ENCODE measurements around the gene METTL22.

METTL22 gene

DNA sequence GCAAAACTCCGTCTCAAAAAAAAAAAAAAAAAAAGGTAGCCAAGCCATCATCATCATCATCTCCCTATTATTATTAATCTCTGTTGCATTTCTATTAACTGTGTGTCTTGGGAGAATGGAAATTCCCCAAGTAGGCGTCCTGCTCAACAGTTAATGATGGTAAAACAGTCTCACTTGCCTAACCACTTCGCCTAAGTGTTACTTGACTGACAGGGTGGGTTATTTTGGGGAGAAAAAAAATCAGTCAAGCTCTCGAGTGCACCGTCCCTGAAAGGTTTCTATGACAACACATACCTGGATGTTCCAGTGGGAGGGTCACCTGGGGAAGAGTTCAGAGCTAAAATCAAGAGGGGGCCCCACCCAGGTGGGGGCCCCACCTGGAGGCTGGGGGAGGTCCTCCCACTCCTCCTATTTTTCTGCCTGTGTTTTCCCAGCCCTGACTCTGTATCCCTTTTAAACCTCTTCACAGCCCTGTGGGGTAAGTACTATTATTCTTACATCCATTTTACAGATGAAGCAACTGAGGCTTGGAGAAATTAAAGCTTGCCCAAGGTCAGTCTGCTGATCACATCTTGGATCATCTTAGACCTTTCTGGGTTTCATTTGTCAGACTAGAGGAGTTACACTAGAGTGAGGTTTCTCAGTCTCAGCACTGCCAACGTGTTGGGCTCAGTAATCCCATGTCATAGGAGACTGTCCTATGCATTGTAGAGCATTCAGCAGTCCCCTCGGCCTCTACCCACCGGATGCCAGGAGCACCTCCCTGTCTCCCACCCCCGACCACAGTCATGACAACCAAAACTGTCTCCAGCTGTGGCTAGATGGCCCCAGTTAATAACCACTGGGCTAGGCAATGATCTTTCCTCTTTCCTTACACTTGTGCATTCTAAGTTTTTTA lies 41.9 kb downstream of the METTL22 start:
- DNase-seq (ENCODE audit: extremely low read depth in 1 of 2, low read depth in 1 of 2) = no peak

DNA sequence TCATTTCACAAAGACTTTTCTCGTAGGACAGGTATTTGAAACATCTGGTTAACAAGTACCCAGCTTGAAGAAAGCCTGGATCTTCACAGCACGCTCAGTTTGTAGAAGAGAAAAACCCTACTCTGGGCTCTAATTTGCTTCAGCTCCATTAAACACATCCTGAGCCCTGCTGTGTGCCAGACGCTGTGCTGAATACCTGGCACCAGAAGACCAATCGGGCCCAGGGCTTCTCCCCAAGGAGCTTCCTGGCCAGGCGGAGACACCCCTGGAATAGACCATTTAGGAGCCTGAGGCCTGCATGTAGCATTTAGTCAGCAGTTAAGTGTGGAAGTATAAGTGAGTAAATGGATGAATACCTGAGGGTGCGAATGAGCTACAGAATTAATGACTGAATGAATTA lies 44.0 kb downstream of the METTL22 start:
- DNase-seq (ENCODE audit: extremely low read depth in 1 of 2, low read depth in 1 of 2) = no peak

DNA sequence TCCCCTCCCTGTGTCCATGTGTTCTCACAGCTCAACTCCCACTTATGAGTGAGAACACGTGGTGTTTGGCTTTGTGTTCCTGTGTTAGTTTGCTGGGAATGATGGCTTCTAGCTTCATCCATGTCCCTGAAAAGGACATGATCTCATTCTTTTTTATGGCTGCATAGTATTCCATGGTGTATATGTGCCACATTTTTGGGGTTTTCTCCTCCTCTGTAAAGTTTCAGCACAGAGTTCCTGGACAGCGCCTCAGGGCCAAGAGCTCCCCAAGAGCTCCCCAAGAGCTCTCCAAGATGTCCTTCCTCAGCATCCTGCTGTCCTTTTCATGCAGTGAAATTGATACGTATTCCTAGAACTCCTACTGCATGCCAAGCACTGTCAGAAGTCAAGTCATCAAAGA lies 46.0 kb downstream of the METTL22 start:
- no peak for DNase-seq (ENCODE audit: extremely low read depth in 1 of 2, low read depth in 1 of 2)

DNA sequence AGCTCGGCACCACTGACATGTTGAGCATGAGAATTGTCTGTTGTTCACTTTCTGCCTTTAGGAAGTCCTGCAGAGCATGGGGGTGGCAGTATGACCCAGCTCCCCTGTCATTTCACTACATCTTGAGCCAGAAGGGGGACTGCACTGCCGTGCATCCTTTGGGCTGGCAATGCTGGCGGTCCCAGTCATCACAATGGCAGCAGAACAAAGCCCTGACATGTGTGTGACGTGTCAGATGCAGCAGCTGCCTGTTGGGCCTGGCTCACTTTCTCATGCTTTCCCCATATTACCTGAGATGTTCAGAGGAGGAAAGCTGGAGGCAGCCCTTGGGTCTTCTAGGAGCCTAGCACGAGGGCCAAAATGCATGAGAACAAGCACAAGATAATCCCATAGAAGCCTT lies 46.6 kb downstream of the METTL22 start:
- no peak for DNase-seq (ENCODE audit: extremely low read depth in 1 of 2, low read depth in 1 of 2)

DNA sequence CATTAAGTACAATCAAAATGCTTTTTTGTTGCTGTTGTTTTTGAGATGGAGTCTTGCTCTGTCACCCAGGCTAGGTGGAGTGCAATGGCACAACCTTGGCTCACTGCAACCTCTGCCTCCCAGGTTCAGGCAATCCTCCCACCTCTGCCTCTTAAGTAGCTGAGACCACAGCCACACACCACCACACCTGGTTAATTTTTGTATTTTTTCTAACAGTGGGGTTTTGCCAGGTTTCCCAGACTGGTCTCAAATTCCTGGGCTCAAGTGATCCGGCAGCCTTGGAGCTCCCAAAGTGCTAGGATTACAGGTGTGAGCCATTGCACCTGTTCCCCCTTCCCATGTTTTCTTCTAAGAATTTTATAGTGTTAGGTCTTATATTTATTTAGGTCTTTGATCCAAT lies 48.0 kb downstream of the METTL22 start:
- DNase-seq (ENCODE audit: extremely low read depth in 1 of 2, low read depth in 1 of 2) = no peak

DNA sequence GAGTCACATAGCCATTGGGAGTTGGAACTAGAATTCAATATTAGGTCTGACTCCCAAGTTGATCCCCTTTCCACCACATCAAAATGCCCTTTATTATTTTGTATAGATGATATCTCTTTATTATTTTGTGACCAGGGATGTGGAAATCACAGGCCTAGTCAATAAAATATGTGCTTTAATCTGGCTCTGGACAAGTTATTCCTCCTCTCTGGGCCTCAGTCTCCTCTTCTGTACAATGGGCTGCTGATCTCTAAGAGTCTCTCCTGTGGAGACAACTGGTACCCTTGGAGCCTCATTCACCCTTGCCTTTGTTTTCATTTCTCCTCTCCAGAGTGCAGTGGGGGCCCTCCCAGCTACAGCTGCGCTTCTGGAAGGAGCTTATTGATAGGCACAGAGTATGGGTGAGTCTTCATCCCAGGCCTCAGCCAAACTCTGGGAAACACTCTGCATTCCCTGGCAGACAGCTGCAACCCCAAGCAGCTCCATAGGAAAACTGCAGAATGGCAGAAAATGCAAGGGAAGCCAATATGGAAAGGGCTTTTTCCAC lies 48.6 kb downstream of the METTL22 start:
- no peak for DNase-seq (ENCODE audit: extremely low read depth in 1 of 2, low read depth in 1 of 2)

DNA sequence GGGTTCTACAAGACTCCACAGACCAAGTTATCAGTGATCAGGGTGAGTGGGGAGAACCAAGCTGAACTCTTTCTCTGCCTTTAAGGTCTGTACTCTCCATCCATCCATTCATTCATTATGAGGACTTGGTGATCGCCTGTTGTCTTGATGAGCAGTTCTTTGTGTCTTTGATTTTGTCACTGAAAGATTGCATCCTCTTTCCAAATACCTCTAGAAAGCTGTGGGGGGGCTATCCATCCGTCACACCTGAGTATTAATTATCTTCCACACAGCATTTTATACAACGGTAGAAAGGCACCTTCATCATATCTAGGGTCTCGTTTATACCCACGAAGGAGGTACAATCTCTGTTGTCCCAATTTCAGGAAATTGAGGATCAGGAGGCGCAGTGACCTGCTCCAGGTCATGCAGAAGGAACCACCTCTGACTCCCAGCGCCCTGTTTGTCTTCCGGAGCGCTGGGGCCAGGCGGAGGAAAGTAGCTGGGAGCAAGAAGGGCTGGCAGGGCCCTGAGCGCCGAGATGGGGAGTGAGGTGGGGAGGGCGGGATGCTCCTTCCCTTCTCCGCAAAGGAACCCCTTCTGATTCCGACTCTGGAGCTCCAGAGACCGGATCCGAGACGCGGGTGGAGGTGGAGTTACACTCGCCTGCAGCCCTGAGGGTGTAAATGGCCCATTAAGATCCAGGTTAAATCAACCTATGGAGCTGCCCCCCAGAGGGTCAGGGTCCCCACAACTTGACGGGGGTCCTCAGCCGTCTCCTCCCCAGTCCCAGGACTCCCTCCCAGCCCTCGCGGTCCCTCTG lies 52.3 kb downstream of the METTL22 start:
- DNase-seq (ENCODE audit: extremely low read depth in 1 of 2, low read depth in 1 of 2) = no peak

DNA sequence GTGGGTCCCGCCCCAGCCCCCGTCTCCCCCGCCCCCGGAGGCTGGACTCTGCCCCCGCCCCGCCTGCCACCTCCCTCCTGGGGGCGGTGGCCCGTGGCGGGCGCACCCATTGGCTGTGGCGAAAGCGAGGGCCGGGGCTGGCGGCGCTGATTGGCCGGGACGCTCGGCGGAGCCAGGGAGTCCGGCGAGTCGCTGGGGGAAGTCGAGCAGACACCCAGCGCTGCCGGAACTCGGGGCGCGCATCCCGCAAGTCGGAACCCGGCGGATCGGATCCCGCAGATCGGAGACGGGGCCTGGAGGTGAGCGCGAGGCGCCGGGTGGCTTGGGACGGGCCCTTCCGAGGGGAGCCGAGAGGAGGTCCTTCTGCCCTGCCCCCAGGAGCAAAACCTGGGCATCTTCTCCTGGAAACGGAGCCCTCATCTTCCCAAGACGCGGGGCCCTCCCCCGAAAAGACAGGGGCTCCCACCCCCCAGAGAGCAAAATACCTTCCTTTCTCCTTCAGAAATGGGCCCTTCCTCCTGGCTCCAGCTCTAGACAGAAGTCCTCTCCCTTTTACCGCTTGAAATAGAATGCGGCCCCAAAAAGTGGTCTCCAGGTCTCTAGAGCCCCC lies 53.0 kb downstream of the METTL22 start, which contains the start of gene ABAT:
ABAT (plus strand) TSS at position 205 of the 610 bp plus-strand sequence. CDS start 61,123 bp downstream, outside the sequence.
- DNase-seq (ENCODE audit: extremely low read depth in 1 of 2, low read depth in 1 of 2) = peak; percentile 59 to 83

DNA sequence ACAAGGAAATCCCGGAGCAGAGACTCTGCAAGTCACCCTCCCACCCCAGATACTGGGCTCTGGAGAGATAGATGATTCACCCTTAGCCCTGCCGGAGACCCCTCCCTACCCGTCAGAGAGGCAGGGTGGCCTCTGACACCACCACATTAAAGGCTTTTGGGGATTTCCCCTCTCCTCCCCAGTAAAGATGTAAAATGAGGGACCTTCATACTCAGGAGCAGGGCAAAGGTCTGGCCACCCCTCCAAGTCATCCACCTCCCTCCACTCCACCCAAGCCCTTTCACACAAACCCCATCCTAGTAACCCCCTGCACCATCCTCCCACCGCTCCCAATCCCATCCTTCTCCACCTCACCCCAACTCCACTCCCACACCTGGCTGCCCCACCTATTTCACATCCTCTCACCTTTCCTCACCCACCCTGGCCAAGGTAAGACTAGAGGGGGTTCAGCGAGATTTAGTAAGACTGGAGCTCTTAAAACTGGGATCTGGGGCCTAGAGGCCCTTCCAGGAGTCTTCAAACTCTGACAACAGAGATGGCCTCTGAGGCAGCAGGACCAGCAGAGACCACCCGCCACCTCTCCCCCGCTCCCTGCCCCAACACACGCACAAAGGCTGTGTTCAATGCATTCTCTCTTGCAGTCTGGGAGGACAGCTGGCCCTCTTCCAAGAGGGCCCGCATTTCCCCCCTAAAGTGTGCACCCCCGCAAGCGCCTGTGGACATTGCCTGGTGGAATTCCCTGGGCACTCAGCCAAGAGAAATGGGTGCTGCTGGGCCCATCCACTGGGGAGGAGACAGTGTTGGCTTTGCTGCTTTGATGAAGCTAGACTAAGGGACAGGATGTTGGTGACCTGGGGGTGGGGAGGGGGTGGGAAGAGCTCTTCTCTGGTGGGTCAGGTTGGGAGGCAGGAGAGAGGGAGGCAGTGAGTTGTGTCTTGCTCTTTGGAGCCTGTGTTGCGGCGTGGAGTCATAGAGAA lies 54.0 kb downstream of the METTL22 start:
- peak; percentile 1 to 27 for DNase-seq (ENCODE audit: extremely low read depth in 1 of 2, low read depth in 1 of 2)

DNA sequence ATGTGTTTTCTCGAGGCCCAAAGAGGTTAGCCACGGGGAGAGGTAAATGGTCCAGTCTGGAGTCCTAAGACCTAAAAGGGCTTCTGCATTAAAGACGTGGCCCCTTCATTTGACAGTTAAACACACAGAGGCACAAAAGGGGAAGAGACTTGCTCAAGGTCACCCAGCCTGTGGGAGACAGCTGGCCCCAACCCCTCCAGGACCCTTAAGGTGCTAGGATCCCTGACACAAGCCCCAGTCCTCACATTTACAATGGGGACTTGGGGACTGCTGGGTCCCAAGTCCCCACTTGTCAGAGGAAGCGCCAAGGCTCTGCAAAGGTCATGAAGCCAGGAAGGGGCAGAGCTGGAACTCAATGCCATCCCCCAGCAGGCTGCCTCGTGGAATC lies 54.7 kb downstream of the METTL22 start:
- no peak for DNase-seq (ENCODE audit: extremely low read depth in 1 of 2, low read depth in 1 of 2)

DNA sequence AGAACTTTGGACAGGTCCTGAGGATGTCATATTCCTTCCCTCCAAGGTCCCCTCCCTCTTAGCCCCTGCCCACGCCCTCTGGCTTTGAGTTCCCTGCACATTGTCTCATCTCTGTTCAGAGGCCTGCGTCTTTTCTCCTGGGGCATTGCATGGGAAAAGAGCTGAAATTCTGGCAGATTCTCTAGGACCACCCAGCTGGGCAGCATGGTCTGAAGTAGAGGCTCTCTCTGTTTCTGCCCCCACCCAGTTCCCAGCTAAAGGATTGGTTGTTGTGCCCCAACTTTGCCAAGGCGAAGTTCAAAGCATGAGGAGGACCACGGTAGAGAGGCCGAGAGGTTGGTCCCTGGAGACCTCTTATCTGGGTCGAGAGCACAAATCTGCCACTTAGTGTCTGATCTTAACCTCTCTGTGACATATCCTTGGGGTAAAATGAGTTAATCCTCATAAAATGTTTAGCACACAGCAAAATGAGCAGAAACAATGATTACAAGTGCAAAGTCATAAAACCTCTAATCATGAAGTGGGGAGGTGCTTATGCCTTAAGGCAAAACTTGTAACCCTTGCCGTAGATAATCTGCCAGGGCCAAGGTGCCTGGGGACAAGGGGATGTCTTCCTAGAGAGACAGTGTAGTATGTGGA lies 55.4 kb downstream of the METTL22 start:
- no peak for DNase-seq (ENCODE audit: extremely low read depth in 1 of 2, low read depth in 1 of 2)

DNA sequence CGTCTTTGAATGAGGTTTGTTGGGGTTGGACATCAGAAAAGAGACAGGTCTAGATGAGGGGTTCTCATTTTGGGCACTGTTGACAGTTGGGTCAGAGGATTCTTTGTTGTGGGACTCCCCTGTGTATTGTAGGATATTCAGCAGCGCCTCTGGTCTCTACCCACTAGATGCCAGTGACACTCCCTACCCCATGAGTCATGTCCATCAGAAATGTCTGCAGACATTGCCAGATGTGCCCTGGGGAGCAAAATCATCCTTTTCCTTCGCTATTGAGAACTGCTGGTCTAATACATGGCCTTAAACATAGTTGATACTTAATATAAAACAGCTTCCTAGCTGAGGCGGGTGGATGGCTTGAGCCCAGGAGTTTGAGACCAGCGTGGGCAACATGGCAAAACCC lies 56.0 kb downstream of the METTL22 start:
- DNase-seq (ENCODE audit: extremely low read depth in 1 of 2, low read depth in 1 of 2) = no peak

DNA sequence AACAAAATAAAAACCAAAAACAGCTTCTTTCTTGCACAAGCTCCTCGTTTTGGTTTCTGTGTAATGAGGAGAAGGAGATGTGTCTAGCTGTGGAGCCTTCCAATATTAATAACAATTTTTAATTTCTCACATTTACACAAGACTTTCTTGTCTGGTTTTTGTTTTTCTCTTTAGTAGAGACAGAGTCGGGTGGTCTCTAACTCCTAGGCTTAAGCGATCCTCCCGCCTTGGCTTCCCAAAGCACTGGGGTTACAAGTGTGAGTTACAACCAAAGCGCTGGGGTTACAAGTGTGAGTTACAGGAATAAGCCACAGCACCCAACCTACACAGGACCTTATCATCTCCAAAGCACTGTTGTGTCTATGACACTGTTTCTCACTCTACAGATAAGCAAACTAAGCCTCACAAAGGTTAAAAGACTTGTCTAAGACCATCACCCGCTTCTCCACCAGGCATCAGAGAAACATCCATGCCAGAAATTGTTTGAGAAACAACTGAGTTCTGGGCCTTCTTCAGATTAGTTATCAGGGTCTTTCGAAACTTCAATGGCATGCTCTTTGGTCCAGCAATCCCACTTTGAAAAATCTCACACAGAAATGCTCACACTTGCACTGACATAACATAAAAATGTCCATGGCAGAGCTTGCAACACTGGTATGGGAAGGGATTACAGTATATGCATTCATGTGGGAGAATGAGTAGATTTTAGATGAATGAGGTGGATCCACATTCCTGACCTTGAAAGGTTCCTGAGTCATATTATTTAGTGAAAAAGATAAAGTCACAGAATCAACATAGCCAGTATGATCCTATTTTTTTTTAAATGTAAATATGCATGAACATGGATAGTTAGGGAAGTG lies 56.8 kb downstream of the METTL22 start:
- no peak for DNase-seq (ENCODE audit: extremely low read depth in 1 of 2, low read depth in 1 of 2)

DNA sequence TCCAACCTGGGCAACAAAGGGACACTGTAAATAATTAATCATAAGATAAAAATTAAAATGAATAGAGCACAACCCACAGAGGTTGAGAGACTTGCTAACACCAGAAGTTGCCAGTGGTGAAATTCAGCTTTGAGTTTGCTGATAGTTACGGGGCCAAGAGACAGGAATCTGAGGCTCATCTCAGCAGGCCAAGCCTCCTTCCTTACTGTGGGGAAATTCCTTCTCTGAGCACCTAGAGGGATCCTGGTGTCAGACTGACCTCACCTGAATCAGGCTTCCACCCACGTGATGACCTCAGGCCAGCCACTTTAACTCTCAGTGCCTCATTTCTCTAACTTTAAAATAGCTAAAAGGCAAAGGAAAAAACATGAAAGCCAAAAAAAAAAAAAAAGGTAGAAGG lies 57.7 kb downstream of the METTL22 start:
- no peak for DNase-seq (ENCODE audit: extremely low read depth in 1 of 2, low read depth in 1 of 2)

DNA sequence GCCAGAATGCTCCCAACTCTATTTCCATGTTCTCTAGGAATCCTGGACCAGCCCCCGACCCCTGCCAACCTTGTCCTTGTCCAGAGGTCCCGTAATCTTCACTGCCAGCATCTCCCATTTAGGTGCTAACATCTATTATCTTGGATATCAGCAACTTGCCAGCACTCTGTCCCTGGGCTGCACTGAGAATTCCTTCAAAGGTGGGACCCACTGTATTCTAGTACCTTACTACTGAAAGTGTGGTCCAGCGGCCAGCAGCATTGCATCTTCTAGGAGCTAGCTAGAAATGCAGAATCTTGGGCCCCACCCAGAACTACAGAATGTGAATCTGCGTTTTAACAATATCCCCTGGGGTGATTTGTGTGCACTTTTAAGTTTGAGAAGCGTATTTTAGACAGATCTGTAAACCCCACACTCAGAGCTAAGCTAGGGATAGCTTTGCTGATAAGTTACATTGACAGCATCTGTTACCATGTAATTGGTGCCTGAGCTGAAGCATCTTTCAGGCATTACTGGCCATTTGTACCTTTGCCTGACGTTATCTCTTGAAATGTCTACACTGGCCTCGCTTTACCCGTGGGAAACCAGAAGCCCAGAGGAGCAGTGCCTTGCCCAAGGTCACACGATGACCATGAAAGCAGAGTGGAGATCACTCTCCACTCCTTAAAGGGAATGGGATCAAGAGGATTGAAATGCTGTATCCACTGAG lies 61.2 kb downstream of the METTL22 start:
- DNase-seq (ENCODE audit: extremely low read depth in 1 of 2, low read depth in 1 of 2) = no peak

DNA sequence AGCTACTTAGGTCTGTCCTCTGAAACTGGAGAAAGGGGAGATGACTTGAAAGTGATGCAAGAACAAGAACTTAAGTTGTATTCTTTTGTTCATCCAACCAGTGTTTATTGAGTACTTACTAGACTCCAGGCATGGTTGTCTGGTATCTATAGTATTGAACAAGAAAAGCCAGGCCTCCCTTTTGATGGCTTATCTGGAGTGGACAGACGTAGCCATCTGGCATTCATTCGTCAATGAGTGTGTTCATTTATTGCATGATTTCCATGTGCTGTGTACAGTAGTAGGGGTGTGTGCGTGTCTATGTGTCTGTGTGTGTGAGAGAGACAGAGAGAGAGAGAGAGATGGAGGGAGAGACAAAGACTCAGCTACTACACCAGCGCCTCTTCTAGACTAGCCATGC lies 62.1 kb downstream of the METTL22 start:
- DNase-seq (ENCODE audit: extremely low read depth in 1 of 2, low read depth in 1 of 2) = no peak

DNA sequence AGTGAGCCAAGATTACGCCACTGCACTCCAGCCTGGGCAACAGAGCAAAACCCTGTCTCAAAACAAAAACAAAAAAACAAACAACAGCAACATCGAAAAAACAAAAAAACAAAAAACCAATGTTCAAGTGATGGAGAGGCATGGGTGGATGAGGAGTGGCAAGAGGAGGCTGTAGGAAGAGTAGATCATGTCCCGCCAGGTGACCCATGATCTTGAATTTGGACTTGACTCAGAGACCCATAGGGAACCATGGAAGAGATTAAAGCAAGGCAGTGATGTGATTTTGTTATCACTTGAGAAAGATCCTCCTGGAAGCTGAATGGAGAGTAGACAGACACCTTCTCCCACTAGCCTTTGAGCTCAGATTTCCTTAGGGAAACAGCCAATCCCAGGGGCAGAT lies 64.1 kb downstream of the METTL22 start:
- DNase-seq (ENCODE audit: extremely low read depth in 1 of 2, low read depth in 1 of 2) = no peak

DNA sequence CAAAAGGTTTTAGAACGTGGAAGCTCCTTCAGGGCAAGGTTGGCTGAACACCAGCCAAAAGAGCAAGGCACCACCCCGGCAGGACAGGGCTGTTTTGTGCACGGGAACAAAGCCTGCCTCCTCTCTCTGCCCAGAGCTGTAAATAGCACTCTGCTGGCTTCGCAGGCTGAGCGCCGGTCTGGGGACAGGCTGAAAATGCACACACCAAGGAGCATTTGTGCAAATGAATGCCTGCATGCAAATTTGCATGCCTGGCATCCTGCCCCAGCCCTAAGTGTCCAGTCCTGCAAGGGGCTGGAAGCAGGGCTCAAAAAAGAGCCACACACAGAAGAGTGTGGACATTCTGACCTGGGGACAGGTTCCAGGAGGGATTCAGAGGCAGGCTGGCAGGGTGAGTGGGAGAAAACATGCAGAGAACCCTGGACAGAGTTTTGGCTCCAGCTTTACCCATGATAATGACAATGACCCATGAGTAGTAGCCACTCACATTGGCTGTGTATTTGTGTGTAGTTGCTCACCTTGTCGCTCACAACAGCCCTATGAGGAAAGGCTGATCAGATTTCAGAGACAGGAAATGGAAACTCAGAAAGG lies 64.6 kb downstream of the METTL22 start:
- DNase-seq (ENCODE audit: extremely low read depth in 1 of 2, low read depth in 1 of 2) = no peak
